ENCODE measurements around the gene ZFC3H1. TPM values are rescaled to one million over a fixed set of nuclear protein-coding genes. Genes with fewer than 3 reads are reported as not detected.

The ZFC3H1 gene
- total and polyA plus RNA-seq, 9 of the 15 experiments (the other 6 are each of a cell fraction or from before 2014, with no cell fraction given) = 14.8 to 80.5 (median 22.1) TPM

DNA sequence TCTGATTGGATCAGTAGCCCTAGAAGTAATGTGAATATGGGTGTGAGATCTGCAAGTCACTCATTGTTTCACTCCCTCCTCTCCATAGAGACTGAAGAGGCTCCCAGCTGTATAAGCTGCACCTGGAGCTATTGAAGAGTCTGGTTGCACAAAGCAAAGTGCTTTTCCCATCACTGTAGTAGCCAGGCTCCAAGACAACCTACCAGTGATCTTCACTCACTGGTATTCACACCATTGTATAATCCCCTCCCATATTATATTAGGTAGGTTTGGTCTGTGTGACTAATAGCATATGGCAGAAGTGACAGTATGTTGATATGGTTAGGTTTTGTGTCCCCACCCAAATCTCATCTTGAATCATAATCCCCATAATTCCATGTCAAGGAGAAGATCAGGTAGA, 64.4 kb downstream of the ZFC3H1 start (continued):
- TF ChIP-seq, protein P1, sequence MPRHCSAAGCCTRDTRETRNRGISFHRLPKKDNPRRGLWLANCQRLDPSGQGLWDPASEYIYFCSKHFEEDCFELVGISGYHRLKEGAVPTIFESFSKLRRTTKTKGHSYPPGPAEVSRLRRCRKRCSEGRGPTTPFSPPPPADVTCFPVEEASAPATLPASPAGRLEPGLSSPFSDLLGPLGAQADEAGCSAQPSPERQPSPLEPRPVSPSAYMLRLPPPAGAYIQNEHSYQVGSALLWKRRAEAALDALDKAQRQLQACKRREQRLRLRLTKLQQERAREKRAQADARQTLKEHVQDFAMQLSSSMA (CRISPR knock-in tag; IDR thresholded peaks at IDR 0.05) = no peak
- TF ChIP-seq NONO (IDR thresholded peaks at IDR 0.05; ENCODE audit: low read depth in 2 of 2, low read length in 1 of 2) (no peak), ZNF146 (CRISPR knock-in tag; IDR thresholded peaks at IDR 0.05; ENCODE audit: unreplicated experiment) (no peak), U2AF2 (optimal IDR thresholded peaks at IDR 0.05; ENCODE audit: low read depth, low read length) (no peak), CBFA2T2 (conservative IDR thresholded peaks at IDR 0.05) (no peak), SAP30 (IDR thresholded peaks at IDR 0.05; ENCODE audit: borderline replicate concordance, insufficient read depth, low read depth, low read length, poor library complexity, severe bottlenecking) (no peak)
- TF ChIP-seq, protein P2, sequence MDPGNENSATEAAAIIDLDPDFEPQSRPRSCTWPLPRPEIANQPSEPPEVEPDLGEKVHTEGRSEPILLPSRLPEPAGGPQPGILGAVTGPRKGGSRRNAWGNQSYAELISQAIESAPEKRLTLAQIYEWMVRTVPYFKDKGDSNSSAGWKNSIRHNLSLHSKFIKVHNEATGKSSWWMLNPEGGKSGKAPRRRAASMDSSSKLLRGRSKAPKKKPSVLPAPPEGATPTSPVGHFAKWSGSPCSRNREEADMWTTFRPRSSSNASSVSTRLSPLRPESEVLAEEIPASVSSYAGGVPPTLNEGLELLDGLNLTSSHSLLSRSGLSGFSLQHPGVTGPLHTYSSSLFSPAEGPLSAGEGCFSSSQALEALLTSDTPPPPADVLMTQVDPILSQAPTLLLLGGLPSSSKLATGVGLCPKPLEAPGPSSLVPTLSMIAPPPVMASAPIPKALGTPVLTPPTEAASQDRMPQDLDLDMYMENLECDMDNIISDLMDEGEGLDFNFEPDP (CRISPR knock-in tag; IDR thresholded peaks at IDR 0.05) = no peak

Data from K562 (cell line).